Activated CD4-positive, alpha-beta T cell treated with anti-CD3 and anti-CD28 coated beads, Interleukin-2, amount 50 U/mL, for 24 hours (primary cell): ENCODE measurements around the gene CHTOP.

Experiments
- DNase-seq, 2 donors: peaks; one replicate each; pipeline ENCODE4 v3.0.0-alpha.2; 2020; ENCODE audit warnings: low read depth in 1 of 2, low spot score in 1 of 2

CHTOP gene

GRCh38 chr1:153685544-153686340 is 51.9 kb downstream of the CHTOP start:
- DNase-seq, result no peak

- DNase-seq, result no peak
These were observed 53.7 kb downstream of the CHTOP start for GRCh38 chr1:153687346-153688125.

DNA sequence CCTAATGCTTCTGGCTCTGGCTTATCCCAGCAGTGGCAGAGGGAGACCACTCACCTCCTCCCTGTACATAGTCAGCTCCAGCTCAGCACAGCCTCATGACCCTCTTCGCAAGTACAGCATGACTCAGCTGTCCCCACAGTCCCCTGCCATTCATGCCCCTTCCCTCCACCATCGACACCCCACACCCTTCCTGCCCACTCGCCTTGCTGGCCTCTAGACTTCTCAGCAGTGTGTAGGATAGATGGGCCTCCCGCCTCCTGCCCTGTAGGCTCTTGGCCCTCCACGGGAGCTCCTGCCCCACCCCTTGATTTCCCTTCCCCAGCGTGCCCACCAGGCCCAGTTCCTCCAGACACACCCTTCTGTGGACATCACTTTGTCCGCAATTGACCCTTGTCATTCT is 54.4 kb downstream of the CHTOP start:
- no peak for DNase-seq

DNA sequence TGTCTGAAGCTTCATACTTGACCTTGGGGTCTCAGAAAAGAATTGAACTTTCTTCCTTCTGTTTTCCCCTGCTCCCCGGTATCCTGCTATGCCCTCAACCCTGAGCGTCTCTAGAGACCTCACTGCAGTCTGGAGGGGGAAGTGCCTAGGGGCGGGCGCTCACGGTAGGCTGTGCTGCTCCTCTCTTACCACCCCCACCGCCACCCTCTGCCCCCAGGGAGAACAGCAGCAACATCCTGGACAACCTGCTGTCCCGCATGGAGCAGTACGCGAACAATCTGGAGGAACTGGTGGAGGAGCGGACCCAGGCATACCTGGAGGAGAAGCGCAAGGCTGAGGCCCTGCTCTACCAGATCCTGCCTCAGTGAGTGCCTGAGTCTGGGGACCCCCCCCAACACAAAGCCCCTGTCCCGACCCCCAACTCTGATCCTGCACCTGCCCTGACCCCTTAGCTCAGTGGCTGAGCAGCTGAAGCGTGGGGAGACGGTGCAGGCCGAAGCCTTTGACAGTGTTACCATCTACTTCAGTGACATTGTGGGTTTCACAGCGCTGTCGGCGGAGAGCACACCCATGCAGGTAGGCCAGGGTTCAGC is 55.0 kb downstream of the CHTOP start:
- no peak for DNase-seq

DNA sequence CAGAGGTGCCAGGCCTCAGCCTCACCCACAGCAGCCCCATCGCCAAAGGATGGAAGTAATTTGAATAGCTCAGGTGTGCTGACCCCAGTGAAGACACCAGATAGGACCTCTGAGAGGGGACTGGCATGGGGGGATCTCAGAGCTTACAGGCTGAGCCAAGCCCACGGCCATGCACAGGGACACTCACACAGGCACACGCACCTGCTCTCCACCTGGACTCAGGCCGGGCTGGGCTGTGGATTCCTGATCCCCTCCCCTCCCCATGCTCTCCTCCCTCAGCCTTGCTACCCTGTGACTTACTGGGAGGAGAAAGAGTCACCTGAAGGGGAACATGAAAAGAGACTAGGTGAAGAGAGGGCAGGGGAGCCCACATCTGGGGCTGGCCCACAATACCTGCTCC is 59.6 kb downstream of the CHTOP start:
- DNase-seq, result no peak
